GM12865 (cell line): ENCODE data around the gene ZNF20.

Experiments
- DNase-seq: peaks from one replicate; pipeline ENCODE4 v3.0.0; 2010; ENCODE audit warnings: low read depth
- H3K4me3 ChIP-seq: 2 replicates; pipeline ENCODE4 v1.5.1; 2011; ENCODE audit warnings: mild to moderate bottlenecking, low read depth, low read length, control low read depth
- CTCF ChIP-seq: IDR thresholded peaks from 2 replicates; pipeline ENCODE4 v1.5.1; 2011; ENCODE audit warnings: low read length, control low read depth, low read depth, inconsistent platforms; ENCODE audit not compliant: insufficient read depth; ENCODE audit errors: missing control alignments

Gene ZNF20

GRCh38 chr19:12139885-12140544 lies at the start of gene ZNF20:
Gene ZNF20, minus strand, starts transcription at chr19:12140350. Its CDS starts 168 bp downstream, at chr19:12140182.
- H3K4me3 ChIP-seq = peak within 1 kb of the TSS; percentile 90
- TF ChIP-seq CTCF = no peak
- DNase-seq = peak; percentile 96

- TF ChIP-seq CTCF = no peak
- no peak overlapping the region for H3K4me3 ChIP-seq
- DNase-seq = no peak
These were observed 47.5 kb upstream of the ZNF20 start for GRCh38 chr19:12187625-12188024.

GRCh38 chr19:12180377-12180776 lies 40.2 kb upstream of the ZNF20 start:
- no peak overlapping the region for H3K4me3 ChIP-seq
- TF ChIP-seq CTCF = no peak
- no peak for DNase-seq

- no peak for TF ChIP-seq CTCF
- H3K4me3 ChIP-seq = no peak overlapping the region
- DNase-seq = no peak
These were observed 26.5 kb upstream of the ZNF20 start for GRCh38 chr19:12166626-12167025.

GRCh38 chr19:12163826-12164225 lies 23.7 kb upstream of the ZNF20 start:
- TF ChIP-seq CTCF = no peak
- DNase-seq = no peak
- H3K4me3 ChIP-seq = peak overlapping the region; percentile 74

- H3K4me3 ChIP-seq = peak within 1 kb of the TSS; percentile 74
- peak; percentile 97 for DNase-seq
- TF ChIP-seq CTCF = no peak
These were observed 23.0 kb upstream of the ZNF20 start, which contains the start of gene ZNF136 for GRCh38 chr19:12162882-12163806. Gene ZNF136, plus strand, starts transcription at chr19:12163096. Its CDS starts 108 bp downstream, at chr19:12163204.

DNA sequence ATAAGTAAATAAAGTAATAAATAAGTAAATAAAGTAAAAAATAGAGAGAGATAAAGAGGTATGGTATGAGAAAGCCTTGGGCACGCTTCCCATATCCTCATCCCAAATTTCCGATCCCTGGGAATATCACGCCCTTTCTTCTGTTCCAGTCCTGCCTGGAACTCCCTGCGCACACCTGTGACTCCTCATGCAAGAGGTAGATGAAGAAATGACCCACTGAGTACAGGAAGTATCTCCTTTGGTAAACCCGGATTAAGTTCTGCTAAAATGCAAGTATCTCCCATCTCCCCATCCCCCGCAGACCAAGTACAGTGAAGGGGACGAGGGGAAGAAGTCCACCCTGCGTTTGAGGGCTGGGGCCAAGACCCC lies 22.3 kb upstream of the ZNF20 start:
- H3K4me3 ChIP-seq = peak overlapping the region; percentile 74
- no peak for DNase-seq
- no peak for TF ChIP-seq CTCF
